Uterus (tissue), 4 donors: Measurements from ENCODE around the gene IQCH. TPM values are rescaled to one million over a fixed set of nuclear protein-coding genes. Genes with fewer than 3 reads are reported as not detected.
"Not testable (repeated sequence)": the region's sequence is repeated elsewhere in the genome, so short reads cannot be mapped to it uniquely, and the experiment has no call there.

Source experiments
- DNase-seq, 2 donors: peaks; one replicate each; pipeline ENCODE4 v3.0.0-alpha.2; 2019 to 2020
- H3K27ac ChIP-seq, 2 donors: fragments of 200-600 bp; sonication (generic); 1 replicate in 1 of 2; 2 replicates in 1 of 2; pipeline ENCODE4 v1.5.1; 2016 to 2018
- H3K27me3 ChIP-seq, 2 donors: fragments of 200-600 bp; sonication (generic); one replicate each; pipeline ENCODE4 v1.5.1; 2018 to 2019; ENCODE audit warnings: control low read depth in 1 of 2
- H3K36me3 ChIP-seq, 2 donors: fragments of 200-600 bp; sonication (generic); one replicate each; pipeline ENCODE4 v1.5.1; 2019; ENCODE audit warnings: control low read depth in 1 of 2
- H3K4me1 ChIP-seq, 2 donors: fragments of 200-600 bp; sonication (generic); one replicate each; pipeline ENCODE4 v1.5.1; 2018 to 2019; ENCODE audit warnings: control low read depth in 1 of 2
- H3K4me3 ChIP-seq, 2 donors: fragments of 200-600 bp; sonication (generic); 1 replicate in 1 of 2; 2 replicates in 1 of 2; pipeline ENCODE4 v1.5.1; 2018 to 2019; ENCODE audit warnings: mild to moderate bottlenecking in 1 of 2
- H3K9me3 ChIP-seq, 2 donors: fragments of 200-600 bp; sonication (generic); one replicate each; pipeline ENCODE4 v1.5.1; 2019; ENCODE audit warnings: control low read depth in 1 of 2
- POLR2A ChIP-seq, 2 donors: fragments of 450-650 bp; IDR thresholded peaks; one replicate each; pipeline ENCODE4 v1.6.1; 2016; ENCODE audit warnings: antibody characterized with exemption in 2 of 2, mild to moderate bottlenecking in 1 of 2, moderate library complexity in 1 of 2
- intact Hi-C: fragments of 100-400 bp; cut with DNase I; formaldehyde crosslinking; loops from one replicate; pipeline ENCODE4 v1.15.1; 2023; ENCODE audit warnings: low total_unique reads
- total RNA-seq, 4 donors: library from RNA; depleted of rRNA in 3 of 4; stranded (reverse); fragments of >200 nt in 3 of 4; gene quantifications; one replicate each; pipeline versions ENCODE4 v1.1.0 to v1.2.4, GENCODE V29; 2014 to 2023
- TF ChIP-seq, protein P1 (sequence below), 4 experiments: fragments of 200-600 bp in 2 of 4; fragments of 450-650 bp in 2 of 4; sonication (generic) in 2 of 4; IDR thresholded peaks; one replicate each; pipeline ENCODE4 v1.5.1; 2016 to 2019; ENCODE audit warnings: antibody characterized with exemption in 4 of 4, mild to moderate bottlenecking in 2 of 4, moderate library complexity in 1 of 4
- donor health status: DM: yes; HTN: yes; CAD: no.

Gene IQCH
- total RNA-seq, 4 donors from 2014 or later, result 0.26 to 3.0 (median 1.7) TPM

DNA sequence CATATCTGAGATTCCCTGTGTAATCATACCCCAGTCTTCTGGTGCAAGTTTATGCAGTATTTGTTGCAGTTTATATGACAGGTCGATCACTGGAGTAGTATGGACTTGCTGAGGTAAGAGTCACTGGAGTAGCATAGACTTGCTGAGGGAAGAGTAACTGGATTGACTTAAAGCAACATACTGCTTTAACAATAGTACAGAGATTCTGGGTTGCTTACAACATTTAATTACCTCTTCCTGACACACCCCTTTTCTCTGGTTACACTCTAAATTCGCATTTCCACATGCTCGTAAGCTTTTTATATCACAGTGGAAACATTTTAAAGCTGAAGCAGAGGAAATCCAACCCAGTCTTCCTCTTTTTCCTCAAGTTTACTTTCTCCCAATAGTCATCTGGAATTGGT lies 11.9 kb upstream of the IQCH start:
- no peak overlapping the region for H3K27ac ChIP-seq
- intact Hi-C loops, result no loop called here

DNA sequence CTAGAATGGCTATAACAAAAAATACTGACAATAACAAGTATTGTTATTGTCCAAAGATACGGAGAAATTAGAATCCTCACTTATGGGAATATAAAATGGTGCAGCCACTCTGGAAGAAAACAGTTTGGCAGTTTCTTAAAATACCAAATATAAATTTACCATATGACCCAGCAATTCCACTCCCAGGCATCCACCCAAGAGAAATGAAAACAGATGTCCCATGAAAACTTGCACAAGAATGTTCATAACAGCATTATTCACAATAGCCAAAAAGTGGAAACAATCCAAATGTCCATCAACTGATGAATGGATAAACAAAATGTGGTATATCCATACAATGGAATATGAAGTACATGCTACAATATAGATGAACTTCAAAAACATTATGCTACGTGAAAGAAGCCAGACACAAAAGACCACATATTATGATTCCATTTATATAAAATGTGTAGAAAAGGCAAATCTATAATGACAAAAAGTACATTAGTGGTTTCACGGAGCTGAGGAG lies 9.6 kb upstream of the IQCH start:
- intact Hi-C loops, result no loop called here
- H3K27me3 ChIP-seq, result no peaks in the 10 kb centered on the region
- H3K9me3 ChIP-seq, result no peaks in the 10 kb centered on the region
- no peaks in the 10 kb centered on the region for H3K4me1 ChIP-seq
- no peak for DNase-seq
- no peak overlapping the region for H3K27ac ChIP-seq
- TF ChIP-seq POLR2A (IDR thresholded peaks at IDR 0.05), result no peak
- TF ChIP-seq, protein P1, sequence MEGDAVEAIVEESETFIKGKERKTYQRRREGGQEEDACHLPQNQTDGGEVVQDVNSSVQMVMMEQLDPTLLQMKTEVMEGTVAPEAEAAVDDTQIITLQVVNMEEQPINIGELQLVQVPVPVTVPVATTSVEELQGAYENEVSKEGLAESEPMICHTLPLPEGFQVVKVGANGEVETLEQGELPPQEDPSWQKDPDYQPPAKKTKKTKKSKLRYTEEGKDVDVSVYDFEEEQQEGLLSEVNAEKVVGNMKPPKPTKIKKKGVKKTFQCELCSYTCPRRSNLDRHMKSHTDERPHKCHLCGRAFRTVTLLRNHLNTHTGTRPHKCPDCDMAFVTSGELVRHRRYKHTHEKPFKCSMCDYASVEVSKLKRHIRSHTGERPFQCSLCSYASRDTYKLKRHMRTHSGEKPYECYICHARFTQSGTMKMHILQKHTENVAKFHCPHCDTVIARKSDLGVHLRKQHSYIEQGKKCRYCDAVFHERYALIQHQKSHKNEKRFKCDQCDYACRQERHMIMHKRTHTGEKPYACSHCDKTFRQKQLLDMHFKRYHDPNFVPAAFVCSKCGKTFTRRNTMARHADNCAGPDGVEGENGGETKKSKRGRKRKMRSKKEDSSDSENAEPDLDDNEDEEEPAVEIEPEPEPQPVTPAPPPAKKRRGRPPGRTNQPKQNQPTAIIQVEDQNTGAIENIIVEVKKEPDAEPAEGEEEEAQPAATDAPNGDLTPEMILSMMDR (IDR thresholded peaks at IDR 0.05), result no peak
- H3K4me3 ChIP-seq, result no peak overlapping the region
- no peaks in the 10 kb centered on the region for H3K36me3 ChIP-seq

More for the DNA sequence above, 11.9 kb upstream of the IQCH start:
- Histone ChIP-seq H3K4me3 (no peak overlapping the region), H3K9me3 (no peaks in the 10 kb centered on the region), H3K36me3 (no peaks in the 10 kb centered on the region), H3K27me3 (no peaks in the 10 kb centered on the region), H3K4me1 (no peaks in the 10 kb centered on the region)
- TF ChIP-seq, protein P1 (IDR thresholded peaks at IDR 0.05), result no peak
- TF ChIP-seq POLR2A (IDR thresholded peaks at IDR 0.05), result no peak
- DNase-seq, result no peak

DNA sequence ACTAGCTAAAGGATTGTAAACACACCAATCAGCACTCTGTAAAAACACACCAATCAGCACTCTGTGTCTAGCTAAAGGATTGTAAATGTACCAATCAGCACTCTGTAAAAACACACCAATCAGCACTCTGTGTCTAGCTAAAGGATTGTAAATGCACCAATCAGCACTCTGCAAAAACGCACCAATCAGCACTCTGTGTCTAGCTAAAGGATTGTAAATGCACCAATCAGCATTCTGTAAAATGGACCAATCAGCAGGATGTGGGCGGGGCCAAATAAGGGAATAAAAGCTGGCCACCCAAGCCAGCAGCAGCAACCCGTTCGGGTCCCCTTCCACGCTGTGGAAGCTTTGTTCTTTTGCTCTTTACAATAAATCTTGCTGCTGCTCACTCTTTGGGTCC lies 8.0 kb upstream of the IQCH start:
- H3K27ac ChIP-seq, H3K4me1 ChIP-seq, H3K27me3 ChIP-seq, H3K4me3 ChIP-seq, DNase-seq, H3K36me3 ChIP-seq, H3K9me3 ChIP-seq, intact Hi-C loops: not testable (repeated sequence)

DNA sequence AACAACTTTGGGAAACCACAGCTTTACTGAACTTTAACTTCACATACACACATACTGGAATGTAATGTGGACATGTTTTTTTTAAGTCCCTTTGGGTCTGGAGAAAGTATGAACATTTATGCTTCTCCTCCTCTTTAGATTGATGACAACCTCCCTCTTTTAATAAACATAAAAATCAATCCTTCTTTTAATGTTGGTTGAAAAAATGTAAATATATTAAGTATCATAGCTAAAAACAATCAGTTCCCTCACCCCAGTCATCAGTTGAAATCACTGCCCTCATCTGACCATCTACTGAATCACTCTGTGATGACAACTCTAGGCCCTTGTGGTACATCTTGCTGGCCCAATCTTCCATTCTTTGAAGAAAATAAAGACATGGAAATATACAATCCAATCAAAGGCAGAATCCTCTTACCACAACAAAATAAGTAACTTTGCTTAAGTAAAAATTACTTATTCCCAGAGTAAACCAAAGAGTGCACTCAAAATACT lies 6.5 kb upstream of the IQCH start:
- no peaks in the 10 kb centered on the region for H3K9me3 ChIP-seq
- intact Hi-C loops, result no loop called here
- H3K4me1 ChIP-seq, result no peaks in the 10 kb centered on the region
- H3K27ac ChIP-seq, result no peak overlapping the region
- no peaks in the 10 kb centered on the region for H3K36me3 ChIP-seq
- no peaks in the 10 kb centered on the region for H3K27me3 ChIP-seq
- H3K4me3 ChIP-seq, result no peak overlapping the region
- DNase-seq, result no peak
- no peak for TF ChIP-seq POLR2A (IDR thresholded peaks at IDR 0.05)
- TF ChIP-seq, protein P1 (IDR thresholded peaks at IDR 0.05), result no peak

DNA sequence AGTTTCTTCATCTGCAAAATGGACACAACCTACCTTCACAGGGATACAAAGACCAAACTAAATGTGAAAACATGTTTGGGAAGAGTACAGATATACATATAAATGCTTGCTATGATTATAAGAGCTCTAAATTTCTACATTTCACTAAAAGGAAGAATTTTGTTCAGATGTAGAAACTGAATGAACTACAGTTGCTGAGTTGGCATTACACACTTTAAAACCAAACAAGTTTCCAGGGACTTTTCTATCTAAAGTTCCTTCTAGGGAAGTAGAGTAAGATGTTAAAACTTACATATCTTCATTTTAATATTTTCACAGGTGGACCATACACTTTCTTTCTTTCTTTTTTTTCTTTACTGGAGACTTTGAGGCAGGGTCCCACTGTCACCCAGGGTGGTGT lies 4.8 kb upstream of the IQCH start:
- H3K27ac ChIP-seq, result no peak overlapping the region
- no peaks in the 10 kb centered on the region for H3K9me3 ChIP-seq
- no peaks in the 10 kb centered on the region for H3K27me3 ChIP-seq
- H3K36me3 ChIP-seq, result no peaks in the 10 kb centered on the region
- intact Hi-C loops, result no loop called here
- TF ChIP-seq, protein P1 (IDR thresholded peaks at IDR 0.05), result no peak
- TF ChIP-seq POLR2A (IDR thresholded peaks at IDR 0.05), result no peak
- DNase-seq, result no peak
- no peak overlapping the region for H3K4me3 ChIP-seq
- no peaks in the 10 kb centered on the region for H3K4me1 ChIP-seq

DNA sequence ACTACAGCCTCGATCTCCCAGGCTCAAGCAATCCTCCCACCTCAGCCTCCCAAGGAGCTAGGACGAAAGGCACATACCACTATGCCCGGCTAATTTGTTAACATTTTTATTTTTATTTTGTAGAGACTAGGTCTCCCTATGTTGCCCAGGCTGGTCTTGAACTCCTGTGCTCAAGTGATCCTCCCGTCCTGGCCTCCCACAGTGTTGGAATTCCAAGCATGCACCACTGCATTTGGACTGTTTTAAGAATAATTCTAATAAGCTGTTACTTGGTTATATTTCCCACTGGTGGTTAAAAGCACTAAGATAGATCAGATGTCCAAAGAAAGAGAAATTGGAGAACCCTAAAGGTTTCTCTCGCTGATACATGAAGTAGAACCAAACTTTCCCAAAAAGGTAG lies 3.3 kb upstream of the IQCH start:
- DNase-seq, result no peak
- no peaks in the 10 kb centered on the region for H3K9me3 ChIP-seq
- no peaks in the 10 kb centered on the region for H3K27me3 ChIP-seq
- no peak overlapping the region for H3K4me3 ChIP-seq
- no peak for TF ChIP-seq POLR2A (IDR thresholded peaks at IDR 0.05)
- TF ChIP-seq, protein P1 (IDR thresholded peaks at IDR 0.05), result no peak
- H3K27ac ChIP-seq, result no peak overlapping the region
- H3K4me1 ChIP-seq, result no peaks in the 10 kb centered on the region
- no peaks in the 10 kb centered on the region for H3K36me3 ChIP-seq
- intact Hi-C loops, result no loop called here
